ENCODE measurements around the gene RNF125.
"Not testable (repeated sequence)": the region's sequence is repeated elsewhere in the genome, so short reads cannot be mapped to it uniquely, and the experiment has no call there.

The RNF125 gene

DNA sequence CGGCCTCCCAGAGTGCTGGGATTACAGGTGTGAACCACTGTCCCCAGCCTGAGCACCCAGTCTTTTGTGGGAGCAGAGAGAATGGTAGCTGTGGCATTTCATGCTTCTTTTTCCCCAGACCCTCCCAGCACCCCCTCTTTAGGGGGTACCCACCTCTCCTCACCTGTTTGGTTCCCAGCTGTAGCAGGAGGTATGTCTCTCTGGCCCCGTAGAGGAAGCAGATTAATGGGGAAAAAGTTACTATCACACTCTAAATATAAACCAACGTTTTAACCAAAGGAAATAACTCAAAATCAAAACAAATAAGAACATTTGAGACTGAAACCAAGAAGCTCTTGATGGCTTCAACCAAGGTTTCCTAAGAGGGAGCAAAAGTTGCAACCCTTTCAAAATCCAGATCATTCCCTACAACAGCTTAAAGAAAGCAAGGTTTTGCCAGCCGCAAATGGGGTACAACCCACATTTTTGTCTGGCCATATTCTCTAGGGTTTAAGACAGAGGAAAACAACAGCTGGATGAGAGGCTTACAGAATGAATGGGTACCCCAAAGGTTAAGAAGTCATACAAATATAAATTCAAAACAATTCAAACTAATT lies 8.0 kb downstream of the RNF125 start:
- DNase-seq, result no peak

DNA sequence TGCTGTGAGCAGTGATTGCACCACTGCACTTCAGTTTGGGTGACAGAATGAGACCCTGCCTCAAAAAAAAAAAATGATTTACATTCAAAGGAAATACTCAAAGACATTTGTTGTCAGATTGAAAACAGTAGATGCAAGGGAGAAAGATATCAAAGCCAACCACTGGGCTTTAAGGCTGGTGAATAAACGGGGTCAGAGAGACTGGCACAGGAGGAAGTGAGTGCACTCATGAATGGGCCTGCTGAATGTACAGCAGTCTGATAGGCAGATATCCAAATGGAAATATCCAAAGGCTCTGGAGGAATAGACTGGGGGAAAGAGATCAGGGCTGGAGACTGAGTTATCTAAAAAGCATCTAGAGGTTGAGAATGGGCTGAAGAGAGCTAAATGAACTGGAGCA lies 10.9 kb downstream of the RNF125 start:
- DNase-seq, result no peak

DNA sequence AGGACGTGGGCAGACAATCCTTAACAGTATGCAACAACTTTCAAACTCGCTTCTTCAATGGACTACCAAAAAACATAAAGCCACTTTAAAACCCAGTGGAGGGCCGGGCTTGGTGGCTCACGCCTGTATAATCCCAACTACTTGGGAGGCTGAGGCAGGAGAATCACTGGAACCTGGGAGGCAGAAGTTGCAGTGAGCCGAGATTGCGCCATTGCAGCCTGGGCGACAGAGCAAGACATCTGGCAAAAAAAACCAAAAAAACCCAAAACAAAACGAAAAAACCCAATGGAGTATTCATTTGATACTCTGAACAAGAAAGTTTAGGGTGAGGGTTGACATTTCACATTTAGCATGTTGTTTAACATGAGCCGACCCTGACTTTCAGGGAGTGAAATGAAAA lies 14.0 kb downstream of the RNF125 start:
- DNase-seq, result no peak

- no peak for DNase-seq
Measured at GRCh38 chr18:32036506-32037180, 18.0 kb downstream of the RNF125 start.

- no peak for DNase-seq
Measured at GRCh38 chr18:32037616-32038015, 19.0 kb downstream of the RNF125 start.

DNA sequence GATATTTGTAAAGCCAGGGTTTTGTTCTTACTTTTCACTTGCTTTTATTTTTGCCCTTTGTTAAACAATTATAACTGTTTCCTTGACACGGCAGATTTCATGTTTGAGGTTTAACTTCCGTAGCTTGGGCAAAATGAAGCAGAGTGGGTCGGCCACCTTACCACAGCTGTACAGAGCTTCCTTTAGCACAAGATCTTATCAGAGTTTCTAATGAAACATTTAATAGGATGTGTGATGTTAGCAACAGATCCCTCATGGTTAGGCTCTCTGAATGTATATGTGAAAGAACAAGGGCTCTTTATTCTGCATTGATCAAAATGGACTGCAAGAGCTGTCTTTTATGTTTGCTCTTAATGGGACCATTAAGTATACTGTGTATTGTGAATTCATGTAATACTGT lies 22.3 kb downstream of the RNF125 start:
- DNase-seq, result no peak

- DNase-seq, result no peak
Measured at GRCh38 chr18:32042337-32042736, 23.7 kb downstream of the RNF125 start.

DNA sequence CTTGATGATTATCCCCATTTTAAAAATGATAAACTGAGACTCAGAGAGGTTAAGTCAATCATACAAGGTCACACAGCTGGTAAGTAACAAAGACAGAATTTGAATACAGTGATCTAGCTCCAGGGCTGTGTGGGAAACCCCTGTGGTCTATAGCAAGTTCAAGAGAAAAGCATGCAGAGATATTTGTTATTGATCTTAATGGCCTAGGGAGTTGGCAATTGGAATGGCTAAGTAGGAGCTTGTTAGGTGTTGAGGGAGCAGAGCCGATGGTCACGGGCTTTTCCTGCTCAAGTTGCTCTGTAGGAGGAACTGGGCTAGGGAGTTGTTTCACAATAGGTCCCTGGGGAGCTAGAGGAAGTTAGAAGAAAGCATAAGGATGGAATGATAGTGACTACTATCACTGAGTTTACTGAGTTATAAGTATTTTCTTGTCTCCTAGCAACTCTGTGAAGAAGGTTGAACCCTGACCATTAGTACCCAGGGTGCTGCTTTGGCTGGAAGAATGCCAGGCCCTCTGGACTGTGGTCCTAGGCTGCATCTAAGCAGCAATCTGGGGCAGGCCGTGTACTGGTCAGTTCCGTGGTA lies 30.0 kb downstream of the RNF125 start:
- DNase-seq, result peak; percentile 43

DNA sequence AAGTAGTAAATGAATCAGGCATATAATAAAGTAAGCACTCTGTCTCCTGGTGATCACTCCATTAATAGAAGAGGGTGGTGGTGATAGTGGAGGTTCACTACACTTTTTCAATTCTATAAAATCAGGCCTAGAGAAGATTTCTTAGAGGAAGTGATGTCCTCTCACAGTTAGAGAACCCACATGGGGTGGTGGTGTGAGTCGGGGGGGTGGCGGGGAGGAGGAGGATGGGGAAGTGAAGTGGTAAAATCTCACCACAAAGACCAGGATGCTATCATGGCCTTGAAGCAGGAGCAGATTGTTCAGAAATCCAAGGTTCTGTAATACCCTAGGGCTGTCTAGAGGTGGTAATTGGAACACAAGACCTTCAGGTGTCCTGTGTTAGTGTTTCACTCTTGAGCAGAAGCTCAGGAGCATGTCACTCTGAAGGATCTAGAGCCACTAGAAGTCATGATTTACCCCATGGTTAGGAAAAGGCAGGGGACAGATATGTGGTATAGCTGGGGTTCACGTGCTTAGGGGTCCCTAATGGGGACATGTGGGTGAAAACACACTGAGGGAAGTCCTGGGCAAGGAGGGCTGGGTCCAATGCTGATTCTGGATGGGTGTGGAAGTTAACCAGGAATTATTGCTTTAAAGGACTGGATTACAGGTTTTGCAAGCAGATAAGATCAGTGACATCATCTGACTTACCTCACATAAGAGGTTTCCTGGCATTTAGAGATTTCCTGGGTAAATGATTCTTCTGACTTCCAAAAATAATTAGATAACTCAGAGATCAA lies 31.0 kb downstream of the RNF125 start:
- DNase-seq, result no peak

- no peak for DNase-seq
Measured at GRCh38 chr18:32056613-32057358, 38.2 kb downstream of the RNF125 start.

DNA sequence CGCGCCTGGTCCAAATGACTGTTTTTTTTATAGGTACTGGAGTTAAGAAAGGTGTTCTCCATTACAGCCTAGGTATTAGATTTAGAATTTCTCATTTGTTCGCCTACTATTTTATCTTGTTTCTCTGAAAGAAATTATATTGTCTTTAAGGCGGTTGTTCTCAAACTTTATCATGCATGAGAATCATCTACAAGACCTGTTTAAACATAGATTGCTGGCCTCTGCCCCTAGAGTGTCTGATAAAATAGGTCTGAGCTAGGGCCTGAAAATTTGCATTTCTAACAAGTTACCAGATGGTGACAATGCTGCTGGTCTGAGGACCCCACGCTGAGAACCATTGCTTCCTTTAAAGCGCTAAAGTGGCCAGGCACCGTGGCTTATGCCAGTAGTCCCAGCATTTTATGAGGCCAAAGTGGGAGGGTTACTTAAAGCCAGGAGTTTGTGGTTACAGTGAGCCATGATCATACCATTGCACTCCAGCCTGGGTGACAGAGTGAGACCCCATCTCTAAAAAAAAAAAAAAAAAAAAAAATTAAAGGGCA lies 39.1 kb downstream of the RNF125 start:
- no peak for DNase-seq

GRCh38 chr18:32060026-32060425 lies 41.4 kb downstream of the RNF125 start:
- no peak for DNase-seq

- DNase-seq, result no peak
Measured at GRCh38 chr18:32067375-32068167, 48.9 kb downstream of the RNF125 start.

GRCh38 chr18:32072321-32072720 lies 53.7 kb downstream of the RNF125 start:
- DNase-seq, result no peak

DNA sequence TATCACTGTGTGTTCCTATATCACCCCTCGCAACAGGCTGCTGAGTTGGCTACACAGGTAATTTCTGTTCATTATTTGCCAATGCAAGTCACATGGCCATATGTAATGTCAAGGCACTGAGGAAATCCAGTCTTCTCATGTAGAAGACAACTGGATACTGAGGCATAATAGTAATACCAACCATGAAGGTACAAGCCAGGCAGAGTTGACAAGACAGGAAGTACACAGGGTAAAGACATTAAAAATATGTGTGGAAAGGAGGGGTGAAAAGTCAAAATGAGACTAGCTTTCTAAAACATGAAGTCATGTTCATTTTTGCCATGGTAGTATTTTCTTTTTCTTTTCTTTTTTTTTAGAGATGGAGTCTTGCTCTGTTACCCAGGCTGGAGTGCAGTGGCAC lies 55.6 kb downstream of the RNF125 start:
- no peak for DNase-seq

GRCh38 chr18:32078845-32079244 lies 60.2 kb downstream of the RNF125 start:
- no peak for DNase-seq

- peak; percentile 7 for DNase-seq
Measured at GRCh38 chr18:32081881-32082280, 63.3 kb downstream of the RNF125 start.

- DNase-seq, result no peak
Measured at GRCh38 chr18:32083781-32084180, 65.2 kb downstream of the RNF125 start.

DNA sequence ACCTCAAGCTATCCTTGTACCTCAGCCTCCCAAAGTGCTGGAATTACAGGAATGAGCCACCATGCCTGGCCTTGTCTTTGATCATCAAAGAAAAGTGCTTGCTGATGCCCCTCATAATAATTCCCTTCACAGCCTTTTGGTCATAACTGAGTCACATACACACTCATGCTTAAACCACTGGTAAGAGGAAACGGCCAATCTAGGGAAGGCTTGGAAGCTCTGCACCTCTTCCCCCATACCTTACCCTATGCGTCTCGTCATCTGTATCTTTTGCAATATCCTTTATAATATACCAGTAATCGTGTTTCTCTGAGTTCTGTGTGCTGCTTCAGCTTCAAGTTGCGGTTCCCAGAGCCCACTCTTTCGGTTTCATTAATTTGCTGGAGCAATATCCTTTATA lies 68.3 kb downstream of the RNF125 start:
- DNase-seq, result peak; percentile 55

GRCh38 chr18:32090831-32091230 lies 72.2 kb downstream of the RNF125 start:
- DNase-seq, result not testable (repeated sequence)

- DNase-seq, result no peak
Measured at GRCh38 chr18:32091325-32091723, 72.7 kb downstream of the RNF125 start.
